Limb (tissue), 2 donors: ENCODE results near the gene ELF1.
"Not testable (repeated sequence)": the region's sequence is repeated elsewhere in the genome, so short reads cannot be mapped to it uniquely, and the experiment has no call there.

Experiments
- DNase-seq, 2 donors: peaks; one replicate each; pipeline ENCODE4 v3.0.0-alpha.2; 2016; ENCODE audit errors: extremely low spot score in 2 of 2

Gene ELF1

DNA sequence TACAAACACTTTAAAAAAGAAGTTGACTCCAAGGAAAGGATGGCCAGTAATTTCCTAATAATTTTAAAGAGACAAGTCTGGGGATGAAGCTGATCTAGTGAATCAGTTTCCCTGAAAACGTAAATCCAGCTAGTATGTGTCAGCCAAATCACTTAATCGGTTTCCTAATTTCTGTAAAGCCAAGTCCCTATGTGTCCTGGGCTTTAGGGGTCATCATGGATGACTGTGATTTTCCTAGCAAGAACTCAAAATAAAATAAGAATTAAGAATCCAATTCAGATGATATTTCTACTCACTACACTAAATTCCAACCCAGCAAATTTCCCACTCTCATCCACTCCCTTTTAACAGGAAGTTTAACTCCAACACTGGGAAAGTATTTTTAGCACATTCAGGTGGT lies 35.9 kb downstream of the ELF1 start:
- no peak for DNase-seq

DNA sequence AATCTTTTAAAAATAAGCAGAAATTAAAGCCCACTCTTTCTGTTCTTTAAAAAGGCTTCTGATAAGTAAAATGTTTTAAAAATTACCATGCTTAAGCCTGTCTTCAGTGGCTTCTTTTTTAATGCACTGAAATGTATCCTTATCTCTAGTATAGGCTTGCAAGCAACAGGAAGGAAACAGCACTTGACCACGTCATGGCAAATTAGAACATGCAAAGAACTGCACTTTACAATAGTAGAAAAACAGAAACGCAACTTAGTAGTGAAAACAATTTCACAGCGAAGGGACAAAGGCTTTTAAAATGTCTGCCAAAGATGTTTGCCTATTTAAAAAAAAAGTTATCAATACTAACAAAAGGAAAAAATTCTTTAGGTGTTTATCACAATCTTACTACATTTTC lies 36.3 kb downstream of the ELF1 start:
- DNase-seq = peak in 1 of 2 donors; percentile 29

DNA sequence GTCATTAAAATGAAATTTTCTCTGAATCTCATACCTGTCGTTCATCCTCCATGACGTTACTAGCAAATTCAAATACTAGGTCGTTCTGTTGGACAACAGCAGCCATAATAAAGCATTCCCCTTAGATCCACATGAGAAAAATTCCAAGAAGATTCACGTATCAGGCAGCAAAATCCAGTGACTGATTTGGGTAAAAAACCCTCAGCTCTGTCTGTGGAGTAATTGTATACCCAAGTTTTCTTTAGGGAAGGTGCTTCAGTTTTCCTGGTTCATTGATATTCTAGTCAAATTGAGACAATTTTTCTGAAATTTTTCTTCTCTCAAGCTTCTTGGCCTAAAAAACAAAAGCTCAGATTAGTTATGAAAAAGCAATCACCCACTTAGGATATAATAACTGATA lies 37.2 kb downstream of the ELF1 start:
- DNase-seq = no peak

DNA sequence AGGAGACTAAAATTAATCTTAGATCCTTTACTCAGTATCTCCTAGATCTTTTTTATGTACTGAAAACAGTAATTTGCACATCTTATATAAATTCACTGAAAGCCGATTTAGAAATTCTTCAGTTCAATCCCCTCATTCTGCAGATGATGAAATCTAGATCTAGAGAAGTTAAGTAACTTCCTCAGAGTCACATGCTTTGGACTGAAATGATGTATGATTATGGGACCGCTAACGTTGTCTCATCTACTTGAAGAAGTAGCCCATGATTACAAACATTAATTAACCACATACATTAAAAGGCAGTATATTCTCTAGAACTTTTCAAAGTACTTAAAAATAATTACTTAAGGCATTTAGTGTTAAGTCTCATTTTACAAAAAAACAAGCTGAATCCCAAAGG lies 37.8 kb downstream of the ELF1 start:
- DNase-seq = no peak

GRCh38 chr13:40980461-40980860 lies 38.7 kb downstream of the ELF1 start:
- DNase-seq = no peak

DNA sequence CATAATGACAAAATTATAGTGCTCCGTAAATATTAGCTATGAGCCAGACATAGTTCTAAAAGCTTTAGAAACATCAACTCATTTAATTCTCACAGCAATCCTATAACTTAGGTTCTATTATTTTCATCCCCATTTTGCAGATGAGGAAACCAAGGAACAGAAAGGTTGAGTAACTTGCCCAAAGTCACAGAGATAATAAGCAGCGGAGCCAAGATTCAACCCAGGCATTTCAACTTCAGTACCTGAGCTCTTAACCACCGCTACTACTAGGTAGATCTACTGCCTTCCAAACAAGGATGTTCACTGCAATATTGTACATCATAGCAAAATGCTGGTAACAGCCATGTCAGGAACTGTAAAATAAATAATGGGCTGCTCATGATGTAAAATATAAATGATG lies 39.9 kb downstream of the ELF1 start:
- no peak for DNase-seq

DNA sequence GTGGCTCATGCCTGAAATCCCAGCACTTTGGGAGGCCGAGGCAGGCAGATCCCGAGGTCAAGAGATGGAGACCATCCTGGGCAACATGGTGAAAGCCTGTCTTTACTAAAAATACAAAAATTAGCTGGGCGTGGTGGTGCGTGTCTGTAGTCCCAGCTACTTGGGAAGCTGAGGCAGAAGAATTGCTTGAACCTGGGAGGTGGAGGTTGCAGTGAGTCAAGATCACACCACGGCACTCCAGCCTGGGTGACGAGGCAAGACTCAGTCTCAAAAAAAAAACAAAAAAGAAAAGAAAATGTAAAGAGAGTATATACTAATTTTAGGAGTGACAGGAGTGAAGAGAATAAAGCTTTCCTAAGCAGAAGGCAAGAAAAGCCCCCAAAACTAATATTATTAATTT lies 41.0 kb downstream of the ELF1 start:
- not testable (repeated sequence) for DNase-seq

GRCh38 chr13:40975441-40975840 lies 43.7 kb downstream of the ELF1 start:
- DNase-seq = no peak

- no peak for DNase-seq
Observed at GRCh38 chr13:40974460-40975407, 44.4 kb downstream of the ELF1 start.

DNA sequence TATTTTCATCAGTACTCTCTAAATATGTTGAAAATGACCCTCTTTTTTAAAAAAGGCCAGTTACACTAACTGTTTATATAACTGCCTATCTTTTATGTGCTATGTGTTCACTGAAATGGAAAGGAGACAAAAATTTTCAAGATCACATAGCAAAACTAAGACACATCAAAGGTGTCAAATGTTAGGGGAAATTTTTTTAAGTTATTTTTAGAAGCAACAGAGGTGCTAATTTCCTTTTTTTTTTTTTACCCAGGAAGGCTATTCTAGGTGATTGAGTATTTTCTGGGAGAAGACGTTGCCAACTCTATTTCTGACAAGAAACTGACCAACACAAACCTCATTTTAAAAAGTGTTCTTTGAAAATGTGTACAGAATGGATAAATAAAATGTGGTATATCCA lies 45.7 kb downstream of the ELF1 start:
- DNase-seq = no peak

DNA sequence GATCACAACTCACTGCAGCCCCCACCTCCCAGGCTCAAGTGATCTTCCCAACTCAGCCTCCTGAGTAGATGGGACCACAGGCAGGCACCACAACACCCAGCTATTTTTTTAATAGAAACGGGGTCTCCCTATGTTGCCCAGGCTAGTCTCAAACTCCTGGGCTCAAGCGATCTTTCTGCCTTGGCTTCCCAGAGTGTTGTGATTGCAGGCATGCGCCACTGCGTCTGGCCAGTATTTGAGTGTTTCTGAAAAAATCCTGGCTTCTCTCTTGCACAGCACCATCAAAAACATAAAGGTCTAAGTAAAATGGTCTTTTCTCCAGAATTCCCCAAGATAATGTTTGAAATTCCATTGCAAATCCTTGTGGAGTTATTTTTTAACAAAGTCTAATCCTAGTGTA lies 47.8 kb downstream of the ELF1 start:
- no peak for DNase-seq

DNA sequence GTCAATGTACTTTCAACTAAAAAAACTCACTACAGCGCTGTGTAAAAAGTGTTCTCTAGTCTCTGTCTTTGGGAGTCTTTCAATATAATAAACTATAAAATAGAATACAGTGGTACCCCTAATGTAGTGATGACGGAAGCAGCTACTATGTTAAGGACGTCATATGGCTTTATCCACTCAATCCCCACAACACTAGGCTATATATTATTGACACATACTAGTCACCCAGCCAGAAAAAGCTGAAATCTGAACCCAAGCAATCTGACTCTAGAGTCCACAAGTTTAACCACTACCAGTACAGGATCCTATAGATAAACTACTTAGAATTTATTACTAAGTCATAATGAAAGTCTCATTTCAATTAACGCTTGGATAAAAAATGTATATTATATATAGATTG lies 48.3 kb downstream of the ELF1 start:
- DNase-seq = no peak

DNA sequence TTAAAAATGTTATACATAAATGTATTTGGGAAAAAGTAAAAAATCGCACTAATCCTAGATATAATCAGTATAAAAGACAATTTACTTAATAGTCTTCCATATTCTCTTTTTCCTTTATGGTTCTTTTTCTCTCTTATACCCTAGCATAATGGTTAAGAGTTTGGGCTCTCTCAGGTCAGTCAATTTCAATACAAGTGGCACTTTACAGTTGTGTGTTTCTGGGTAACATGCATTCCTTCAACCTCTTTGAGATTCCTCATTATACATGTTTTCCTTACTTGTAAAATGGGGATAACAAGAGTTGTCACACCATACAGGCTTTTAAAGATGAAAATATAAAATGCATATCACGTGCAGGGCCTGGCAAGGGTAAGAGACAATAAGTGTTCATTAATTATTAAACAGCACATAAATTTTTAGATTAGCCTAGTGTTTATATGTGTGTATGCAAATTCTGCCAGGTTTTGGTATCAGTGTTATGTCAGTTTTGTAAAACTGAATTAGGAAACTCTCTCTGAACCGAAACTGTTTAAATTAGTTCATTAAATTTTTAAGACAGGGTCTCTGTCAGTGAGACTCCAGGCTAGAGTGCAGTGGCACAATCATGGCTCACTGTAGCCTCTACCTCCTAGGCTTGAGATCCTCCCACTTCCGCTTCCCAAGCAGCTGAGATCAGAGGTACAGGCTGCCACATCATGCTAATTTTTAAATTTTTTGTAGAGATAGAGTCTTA lies 49.8 kb downstream of the ELF1 start:
- no peak for DNase-seq

DNA sequence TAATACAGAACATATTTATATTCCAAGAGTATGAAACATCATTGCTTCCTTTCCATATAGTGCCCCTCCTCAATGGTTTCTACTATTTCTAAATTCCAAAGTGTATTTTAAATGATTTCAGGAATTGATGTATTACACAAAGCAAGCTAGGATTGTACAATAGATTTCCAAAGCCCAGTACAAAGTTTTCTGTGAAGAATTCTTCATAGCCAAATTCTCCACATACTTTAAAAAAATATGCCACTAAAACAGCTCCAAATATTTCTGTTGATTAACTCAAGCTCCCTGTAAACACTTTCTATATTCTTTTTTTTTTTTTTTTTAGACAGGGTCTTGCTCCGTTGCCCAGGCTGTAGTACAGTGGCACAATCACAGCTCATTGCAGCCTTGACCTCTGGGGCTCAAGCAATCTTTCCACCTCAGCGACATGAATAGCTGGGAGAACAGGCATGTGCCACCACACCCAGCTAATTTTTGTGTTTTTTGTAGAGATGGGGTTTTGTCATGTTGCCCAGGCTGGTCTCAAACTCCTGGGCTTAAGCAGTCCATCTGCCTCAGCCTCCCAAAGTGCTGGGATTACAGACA lies 50.6 kb downstream of the ELF1 start:
- no peak for DNase-seq

DNA sequence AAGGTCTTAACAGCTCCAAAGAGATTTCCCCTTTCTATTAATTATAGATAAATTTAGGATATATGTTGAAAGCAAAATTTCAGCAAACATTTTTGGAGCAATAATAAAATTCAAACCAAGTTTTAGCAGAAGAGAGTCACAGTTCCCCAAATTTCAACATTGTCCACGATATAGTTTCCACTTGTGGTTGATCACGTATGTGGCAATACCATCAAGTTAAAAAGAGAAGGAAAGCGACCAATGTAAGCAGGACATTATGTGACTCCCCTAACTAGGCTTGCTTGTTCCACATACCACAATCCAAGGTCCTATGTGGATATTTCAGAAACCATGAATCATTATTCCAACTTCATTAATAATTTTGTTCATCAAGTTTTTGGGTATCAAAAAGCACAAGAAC lies 52.8 kb downstream of the ELF1 start:
- no peak for DNase-seq

- no peak for DNase-seq
Observed at GRCh38 chr13:40963927-40964326, 55.2 kb downstream of the ELF1 start.

- no peak for DNase-seq
Observed at GRCh38 chr13:40961826-40962225, 57.3 kb downstream of the ELF1 start.

DNA sequence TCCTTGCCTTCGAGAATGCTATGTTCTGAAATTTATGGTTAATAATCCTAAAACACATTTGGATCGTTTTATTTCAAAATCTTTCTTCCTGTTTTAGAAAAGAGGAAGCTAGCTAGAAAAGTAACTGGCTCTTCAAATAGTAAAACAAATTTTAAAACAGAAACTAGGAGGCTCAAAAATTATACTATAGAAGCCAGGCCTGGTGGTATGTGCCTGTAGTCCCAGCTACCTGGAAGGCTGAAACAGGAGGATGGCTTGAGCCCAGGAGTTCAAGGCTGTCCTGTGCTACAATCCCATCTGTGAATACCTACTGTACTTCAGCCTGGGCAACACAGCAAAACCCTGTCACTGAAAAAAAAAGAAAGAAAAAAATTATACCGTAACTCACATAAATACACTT lies 57.9 kb downstream of the ELF1 start:
- no peak for DNase-seq

GRCh38 chr13:40960716-40961115 lies 58.4 kb downstream of the ELF1 start:
- DNase-seq = no peak

- no peak for DNase-seq
Observed at GRCh38 chr13:40958655-40959054, 60.5 kb downstream of the ELF1 start.

DNA sequence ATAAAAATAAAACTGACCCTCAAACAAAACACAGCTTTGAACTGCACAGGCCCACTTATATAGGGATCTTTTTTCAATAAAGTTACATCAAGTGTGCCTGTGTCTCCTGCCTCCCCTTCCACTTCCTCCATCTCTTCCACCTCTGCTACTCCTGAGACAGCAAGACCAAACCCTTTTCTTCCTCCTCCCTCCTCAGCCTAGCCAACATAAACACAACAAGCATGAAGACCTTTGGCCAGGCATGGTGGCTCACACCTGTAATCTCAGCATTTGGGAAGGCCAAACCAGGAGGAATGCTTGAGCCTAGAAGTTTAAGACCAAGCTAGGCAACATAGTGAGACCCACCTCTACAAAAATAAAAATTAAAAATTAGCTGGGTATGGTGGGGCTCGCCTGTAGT lies 72.6 kb downstream of the ELF1 start:
- DNase-seq = no peak

- DNase-seq = no peak
Observed at GRCh38 chr13:40943073-40943472, 76.0 kb downstream of the ELF1 start.
